H1 (cell line): ENCODE results near the gene MRM1. TPM values are rescaled to one million over a fixed set of nuclear protein-coding genes. Genes with fewer than 3 reads are reported as not detected.

ENCODE experiments used
- CTCF ChIA-PET: fragments of 300-600 bp; sonication (Branson Sonifier 250); formaldehyde crosslinking; loops from one replicate; lab custom pipeline; 2021; ENCODE audit not compliant: partially characterized antibody; lab: Charles Lee
- POLR2A ChIA-PET: fragments of 300-600 bp; sonication (Branson Sonifier 250); formaldehyde crosslinking; loops from one replicate; lab custom pipeline; 2021; ENCODE audit warnings: inconsistent platforms; ENCODE audit not compliant: partially characterized antibody; lab: Charles Lee
- DNase-seq, 2 experiments: peaks; one replicate each; pipeline versions ENCODE4 v3.0.0 to v3.0.0-alpha.2; 2010 to 2022; ENCODE audit warnings: low spot score in 2 of 2, low read depth in 1 of 2, mixed read lengths in 1 of 2
- FAIRE-seq: peaks from 2 replicates; lab custom pipeline; 2011; peaks lifted over from hg19 to GRCh38; lab: Jason Lieb, UNC
- H2AFZ ChIP-seq: 2 replicates; pipeline ENCODE4 v1.8.1; 2012; ENCODE audit warnings: low read length, inconsistent platforms
- H2AK5ac ChIP-seq: 2 replicates; pipeline ENCODE4 v1.6.1; 2013; ENCODE audit warnings: low read depth, low read length
- H2BK120ac ChIP-seq: replicated peaks from 2 replicates; pipeline ENCODE3; 2013; ENCODE audit warnings: low read depth, low read length, inconsistent platforms
- H2BK12ac ChIP-seq: 2 replicates; pipeline ENCODE4 v1.6.1; 2013; ENCODE audit warnings: low read depth, low read length
- H2BK15ac ChIP-seq: 2 replicates; pipeline ENCODE4 v1.6.1; 2013; ENCODE audit warnings: low read length
- H2BK20ac ChIP-seq: 2 replicates; pipeline ENCODE4 v1.6.1; 2013; ENCODE audit warnings: low read length
- H2BK5ac ChIP-seq: 2 replicates; pipeline ENCODE4 v1.6.1; 2013; ENCODE audit warnings: low read depth, low read length
- H3K14ac ChIP-seq: 2 replicates; pipeline ENCODE4 v1.6.1; 2013; ENCODE audit warnings: inconsistent platforms; ENCODE audit not compliant: insufficient read length
- H3K18ac ChIP-seq: 2 replicates; pipeline ENCODE4 v1.6.1; 2013; ENCODE audit warnings: low read length; ENCODE audit errors: extremely low read depth
- H3K23ac ChIP-seq: 2 replicates; pipeline ENCODE4 v1.6.1; 2013; ENCODE audit warnings: inconsistent platforms; ENCODE audit not compliant: insufficient read length
- H3K23me2 ChIP-seq: 2 replicates; pipeline ENCODE4 v1.6.1; 2013; ENCODE audit warnings: low read depth, low read length
- H3K27ac ChIP-seq: 2 replicates; pipeline ENCODE4 v1.6.1; 2011; ENCODE audit warnings: low read depth, low read length, inconsistent platforms
- H3K27me3 ChIP-seq, 4 experiments: replicated peaks in 1 of 4; 1 replicate in 1 of 4; 2 replicates in 3 of 4; pipeline versions ENCODE4 v1.6.1 to v1.8.1; 2011 to 2013; ENCODE audit warnings: low read length in 3 of 4, mild to moderate bottlenecking in 3 of 4, inconsistent platforms in 2 of 4, mixed read lengths in 2 of 4, moderate library complexity in 1 of 4; ENCODE audit not compliant: control insufficient read depth in 3 of 4, insufficient read depth in 3 of 4; ENCODE audit errors: extremely low read depth in 1 of 4
- H3K36me3 ChIP-seq, 4 experiments: 2 replicates each; pipeline versions ENCODE4 v1.6.1 to v1.8.1; 2011 to 2013; ENCODE audit warnings: mild to moderate bottlenecking in 4 of 4, low read length in 3 of 4, moderate library complexity in 2 of 4, control low read depth in 1 of 4, inconsistent platforms in 1 of 4; ENCODE audit not compliant: insufficient read depth in 4 of 4, control insufficient read depth in 2 of 4
- H3K4ac ChIP-seq: replicated peaks from 2 replicates; pipeline ENCODE3; 2013; ENCODE audit warnings: low read length, low read depth, mixed read lengths, inconsistent platforms; ENCODE audit not compliant: insufficient read length
- H3K4me1 ChIP-seq, 4 experiments: replicated peaks in 1 of 4; 1 replicate in 1 of 4; 2 replicates in 3 of 4; pipeline versions ENCODE4 v1.6.1 to v1.8.1; 2011 to 2013; ENCODE audit warnings: low read length in 3 of 4, inconsistent platforms in 2 of 4, mixed read lengths in 1 of 4; ENCODE audit not compliant: insufficient read depth in 4 of 4, control insufficient read depth in 3 of 4
- H3K4me2 ChIP-seq, 2 experiments: 2 replicates each; pipeline versions ENCODE4 v1.6.1 to v1.8.1; 2011 to 2013; ENCODE audit warnings: low read depth in 2 of 2, low read length in 2 of 2, control low read depth in 1 of 2, inconsistent platforms in 1 of 2, mild to moderate bottlenecking in 1 of 2; ENCODE audit not compliant: insufficient read depth in 1 of 2
- H3K4me3 ChIP-seq, 4 experiments: fragments of 200-600, 300-600 bp in 1 of 4; sonication (generic), shearing (Covaris generic), sonication (Bioruptor Twin) in 1 of 4; 2 replicates each; pipeline versions ENCODE4 v1.5.1 to v1.8.1; 2011 to 2016; ENCODE audit warnings: low read length in 4 of 4, low read depth in 3 of 4, control low read depth in 2 of 4, inconsistent platforms in 2 of 4, mild to moderate bottlenecking in 2 of 4, mixed read lengths in 1 of 4, moderate library complexity in 1 of 4; ENCODE audit not compliant: insufficient read depth in 2 of 4; ENCODE audit errors: extremely low read depth in 1 of 4
- H3K56ac ChIP-seq: replicated peaks from 2 replicates; pipeline ENCODE3; 2013; ENCODE audit warnings: low read depth, mild to moderate bottlenecking, mixed read lengths, low read length, inconsistent platforms; ENCODE audit not compliant: insufficient read length
- H3K79me1 ChIP-seq: 2 replicates; pipeline ENCODE4 v1.6.1; 2013; ENCODE audit warnings: low read depth, low read length, control low read depth
- H3K79me2 ChIP-seq, 2 experiments: 2 replicates each; pipeline versions ENCODE4 v1.6.1 to v1.8.1; 2012 to 2013; ENCODE audit warnings: low read length in 2 of 2, mild to moderate bottlenecking in 2 of 2, inconsistent platforms in 1 of 2; ENCODE audit not compliant: insufficient read depth in 2 of 2, control insufficient read depth in 1 of 2
- H3K9ac ChIP-seq, 4 experiments: replicated peaks in 1 of 4; 1 replicate in 1 of 4; 2 replicates in 3 of 4; pipeline versions ENCODE4 v1.6.1 to v1.8.1; 2011 to 2013; ENCODE audit warnings: low read depth in 3 of 4, low read length in 3 of 4, control low read depth in 2 of 4, mild to moderate bottlenecking in 2 of 4, moderate library complexity in 2 of 4, inconsistent platforms in 1 of 4; ENCODE audit errors: extremely low read depth in 1 of 4
- H3K9me3 ChIP-seq, 2 experiments: 2 replicates each; pipeline versions ENCODE4 v1.6.1 to v1.8.1; 2012 to 2013; ENCODE audit warnings: mild to moderate bottlenecking in 2 of 2, moderate library complexity in 2 of 2, control low read depth in 1 of 2, inconsistent platforms in 1 of 2, low read depth in 1 of 2, low read length in 1 of 2, mixed read lengths in 1 of 2; ENCODE audit not compliant: insufficient read depth in 2 of 2
- H4K20me1 ChIP-seq, 2 experiments: replicated peaks in 1 of 2; 2 replicates each; pipeline versions ENCODE3 to v1.8.1; 2011 to 2013; ENCODE audit warnings: inconsistent platforms in 2 of 2, low read length in 2 of 2, mild to moderate bottlenecking in 1 of 2; ENCODE audit not compliant: insufficient read depth in 2 of 2, control insufficient read depth in 1 of 2
- H4K5ac ChIP-seq: 2 replicates; pipeline ENCODE4 v1.6.1; 2013; ENCODE audit warnings: low read length, low read depth, mixed read lengths, inconsistent platforms; ENCODE audit not compliant: insufficient read length
- H4K8ac ChIP-seq: 2 replicates; pipeline ENCODE4 v1.8.0; 2013; ENCODE audit warnings: mild to moderate bottlenecking, moderate library complexity, low read length, inconsistent platforms; ENCODE audit not compliant: insufficient read depth; ENCODE audit errors: extremely low read depth
- H4K91ac ChIP-seq: replicated peaks from 2 replicates; pipeline ENCODE3; 2013; ENCODE audit warnings: low read length, mixed read lengths, inconsistent platforms; ENCODE audit not compliant: insufficient read length
- EP300 ChIP-seq, 2 experiments: IDR thresholded peaks; 1 replicate in 1 of 2; 2 replicates in 1 of 2; pipeline ENCODE4 v1.6.1; 2011 to 2012; ENCODE audit warnings: low read depth in 2 of 2, low read length in 2 of 2, mild to moderate bottlenecking in 2 of 2, borderline replicate concordance in 1 of 2, inconsistent platforms in 1 of 2, moderate library complexity in 1 of 2
- EZH2 ChIP-seq: fragments of 200-600 bp; sonication (generic); IDR thresholded peaks from 2 replicates; pipeline ENCODE4 v1.7.1; 2012; ENCODE audit warnings: low read depth, mild to moderate bottlenecking, moderate library complexity, low read length, inconsistent platforms; ENCODE audit not compliant: severe bottlenecking
- JUN ChIP-seq: IDR thresholded peaks from 2 replicates; pipeline ENCODE4 v1.6.1; 2011; ENCODE audit warnings: low read depth, mild to moderate bottlenecking, improper control_type of control experiment, low read length
- KDM4A ChIP-seq: IDR thresholded peaks from one replicate; pipeline ENCODE4 v1.7.1; 2012; ENCODE audit warnings: low read depth, mild to moderate bottlenecking, moderate library complexity, low read length, inconsistent platforms; ENCODE audit not compliant: severe bottlenecking
- MAX ChIP-seq: IDR thresholded peaks from 2 replicates; pipeline ENCODE4 v1.6.1; 2012; ENCODE audit warnings: inconsistent platforms
- RFX5 ChIP-seq: IDR thresholded peaks from 2 replicates; pipeline ENCODE4 v1.6.1; 2011; ENCODE audit warnings: low read depth, low read length, improper control_type of control experiment, borderline replicate concordance
- TAF1 ChIP-seq: IDR thresholded peaks from 2 replicates; pipeline ENCODE4 v1.6.1; 2011; ENCODE audit warnings: mild to moderate bottlenecking, low read depth, low read length
- TBP ChIP-seq: IDR thresholded peaks from 2 replicates; pipeline ENCODE4 v1.6.1; 2011; ENCODE audit warnings: low read depth, low read length, improper control_type of control experiment
- WGBS, 2 experiments: shearing (Covaris generic) in 1 of 2; methylation state at CpG; one replicate each; pipeline versions ENCODE4 v1.1.6 to v1.1.7; 2013 to 2015; ENCODE audit warnings: low lambda C conversion rate in 2 of 2, mixed read lengths in 2 of 2, inconsistent platforms in 1 of 2, low coverage in 1 of 2, missing lambda C conversion rate in 1 of 2; ENCODE audit not compliant: insufficient replicate concordance in 2 of 2, insufficient coverage in 1 of 2, insufficient read length in 1 of 2; ENCODE audit errors: extremely low coverage in 1 of 2, missing lambda C conversion rate in 1 of 2; 5-methylcytosine and 5-hydroxymethylcytosine counted together
- polyA plus RNA-seq, 7 experiments: library from polyadenylated mRNA; depleted of rRNA in 3 of 7; stranded (reverse) in 5 of 7; unstranded in 2 of 7; fragments of >200 nt in 5 of 7; fragments of 200-250 nt in 2 of 7; gene quantifications; 1 replicate in 5 of 7; 2 replicates in 1 of 7; 4 replicates in 1 of 7; pipeline versions ENCODE4 v1.2.1 to v1.2.3, GENCODE V29; 2011 to 2013; ENCODE audit warnings: missing spikeins in 2 of 7, mixed read lengths in 2 of 7
- total RNA-seq: library from RNA; stranded (reverse); fragmentation: NEBNext Ultra II Directional; extraction: Animal tissue kit (Norgen Biotek cat#: 25700); gene quantifications from 2 replicates; pipeline ENCODE4 v1.2.1, GENCODE V29; 2021

The MRM1 gene
- total and polyA plus RNA-seq, 2 of the 8 experiments (the other 6 are each of a cell fraction or from before 2014, with no cell fraction given) = 9.9 to 11.2 TPM

- Histone ChIP-seq H2BK5ac (no peak overlapping the region), H4K20me1 (peaks cover 0 to 1% of the 10 kb centered on the region in 2 experiments), H3K4me3 (no peak overlapping the region), H4K5ac (no peak overlapping the region), H3K36me3 (no peaks in the 10 kb centered on the region), H3K79me2 (no peaks in the 10 kb centered on the region), H3K4me2 (no peak overlapping the region), H3K18ac (no peak overlapping the region), H4K8ac (no peak overlapping the region), H3K9ac (no peak overlapping the region), H2BK20ac (no peak overlapping the region), H2AK5ac (no peak overlapping the region)
- DNase-seq = peak in 1 of 2 experiments; percentile 75
- TF ChIP-seq RFX5 (no peak), EP300 (IDR thresholded peaks at IDR 0.05; ENCODE audit: borderline replicate concordance in 1 of 2, low read depth in 2 of 2, low read length in 2 of 2) (no peak), MAX (no peak), TAF1 (no peak), JUN (no peak), KDM4A (no peak), EZH2 (no peak), TBP (no peak)
- TF ChIP-seq, all 59 proteins: peak for 0
- ChIA-PET CTCF (interaction anchor here (0.7 to 9.5 kb wide), 23 partner anchors 13 to 613 kb away, joined by 3 to 122 read pairs (median 7); partner anchors contain the start of gene MRM1), POLR2A (interaction anchor here (0.8 to 1.3 kb wide), 4 partner anchors 10 to 127 kb away, joined by 3 to 4 read pairs (median 3); partner anchors contain the start of gene MRM1)
- no peak overlapping the region for H3K23ac ChIP-seq
- no peak overlapping the region for H3K4ac ChIP-seq
- FAIRE-seq = no peak
- no peak overlapping the region for H3K14ac ChIP-seq
- H3K27me3 ChIP-seq = no peaks in the 10 kb centered on the region; a peak in 1 of 7 replicates
- H2BK12ac ChIP-seq = 0 out of 2 replicates have a peak overlapping the region, but pooled peaks have one; percentile 27
- H3K79me1 ChIP-seq = no peaks in the 10 kb centered on the region; the same call in 1 of the 2 replicates
- H3K9me3 ChIP-seq = no peaks in the 10 kb centered on the region
- peaks cover 0 to 13% (median 4%) of the 10 kb centered on the region in 4 experiments; a peak in 5 of 7 replicates for H3K4me1 ChIP-seq
- 65% methylated on average over 12 of the region's 12 CpGs; no CpG with 5 or more reads in 1 of the 2 experiments for WGBS, 2 experiments
- H3K27ac ChIP-seq = no peak overlapping the region
- H4K91ac ChIP-seq = no peak overlapping the region
- H2BK15ac ChIP-seq = no peak overlapping the region
- no peak overlapping the region for H3K56ac ChIP-seq
- no peaks in the 10 kb centered on the region for H3K23me2 ChIP-seq
- no peak overlapping the region for H2BK120ac ChIP-seq
- no peak overlapping the region for H2AFZ ChIP-seq
These were observed 25.7 kb downstream of the MRM1 start for GRCh38 chr17:36627101-36627500.
